ENCODE measurements around the gene HMOX1. TPM values are rescaled to one million over a fixed set of nuclear protein-coding genes. Genes with fewer than 3 reads are reported as not detected.
"Not testable (repeated sequence)": the region's sequence is repeated elsewhere in the genome, so short reads cannot be mapped to it uniquely, and the experiment has no call there.

The HMOX1 gene
- total RNA-seq, 2 donors from 2014 or later, result 1.9 to 11.1 TPM

DNA sequence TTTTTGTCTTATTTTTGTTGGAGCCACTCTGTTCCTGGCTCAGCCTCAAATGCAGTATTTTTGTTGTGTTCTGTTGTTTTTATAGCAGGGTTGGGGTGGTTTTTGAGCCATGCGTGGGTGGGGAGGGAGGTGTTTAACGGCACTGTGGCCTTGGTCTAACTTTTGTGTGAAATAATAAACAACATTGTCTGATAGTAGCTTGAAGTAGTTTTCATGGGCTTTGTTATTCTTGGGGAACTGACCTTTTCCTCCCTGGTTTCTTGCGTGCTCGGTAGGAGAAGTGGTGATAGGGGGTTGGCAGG lies 13.1 kb downstream of the HMOX1 start:
- Histone ChIP-seq H3K4me1 (no peaks in the 10 kb centered on the region), H3K27me3 (no peaks in the 10 kb centered on the region), H3K9me3 (no peaks in the 10 kb centered on the region), H3K27ac (no peak overlapping the region), H3K4me3 (no peak overlapping the region), H3K36me3 (no peaks in the 10 kb centered on the region)
- no peak for TF ChIP-seq CTCF (IDR thresholded peaks at IDR 0.05)
- no peak for DNase-seq (ENCODE audit: low spot score)

GRCh38 chr22:35394810-35395563 lies 14.1 kb downstream of the HMOX1 start:
- DNase-seq (ENCODE audit: low spot score), result no peak
- H3K27me3 ChIP-seq, result no peaks in the 10 kb centered on the region
- H3K4me3 ChIP-seq, result no peak overlapping the region
- no peak overlapping the region for H3K27ac ChIP-seq
- no peaks in the 10 kb centered on the region for H3K36me3 ChIP-seq
- TF ChIP-seq CTCF (IDR thresholded peaks at IDR 0.05), result no peak
- H3K9me3 ChIP-seq, result no peaks in the 10 kb centered on the region
- no peaks in the 10 kb centered on the region for H3K4me1 ChIP-seq

DNA sequence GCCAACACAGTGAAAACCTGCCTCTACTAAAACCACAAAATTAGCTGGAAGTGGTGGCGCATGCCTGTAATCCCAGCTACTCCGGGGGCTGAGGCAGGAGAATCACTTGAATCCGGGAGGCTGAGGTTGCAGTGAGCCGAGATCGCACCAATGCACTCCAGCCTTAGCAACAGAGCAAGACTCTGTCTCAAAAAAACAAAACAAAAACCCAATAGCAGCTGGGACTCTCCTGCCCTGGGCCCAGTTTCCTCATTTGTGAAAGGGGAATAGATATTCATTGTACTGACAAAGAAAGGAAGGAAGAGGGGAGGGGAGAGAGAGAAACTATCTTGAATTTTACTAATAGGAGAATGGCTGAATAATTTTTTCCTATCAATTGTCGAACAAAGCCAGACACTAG lies 15.7 kb downstream of the HMOX1 start:
- H3K4me3 ChIP-seq; DNase-seq (ENCODE audit: low spot score); H3K27ac ChIP-seq; H3K9me3 ChIP-seq; H3K36me3 ChIP-seq; H3K27me3 ChIP-seq: not testable (repeated sequence)
- H3K4me1 ChIP-seq, result peaks cover 0 to 14% of the 10 kb centered on the region in 2 donors

GRCh38 chr22:35397095-35397904 lies 16.4 kb downstream of the HMOX1 start:
- no peaks in the 10 kb centered on the region for H3K36me3 ChIP-seq
- H3K4me3 ChIP-seq, result no peak overlapping the region
- no peaks in the 10 kb centered on the region for H3K27me3 ChIP-seq
- H3K9me3 ChIP-seq, result no peaks in the 10 kb centered on the region
- peaks cover 0 to 14% of the 10 kb centered on the region in 2 donors for H3K4me1 ChIP-seq
- no peak for DNase-seq (ENCODE audit: low spot score)
- TF ChIP-seq CTCF (IDR thresholded peaks at IDR 0.05), result no peak
- no peak overlapping the region for H3K27ac ChIP-seq

GRCh38 chr22:35398591-35398973 lies 17.7 kb downstream of the HMOX1 start:
- no peak for DNase-seq (ENCODE audit: low spot score)
- peaks cover 0 to 14% of the 10 kb centered on the region in 2 donors for H3K4me1 ChIP-seq
- no peak for TF ChIP-seq CTCF (IDR thresholded peaks at IDR 0.05)
- no peak overlapping the region for H3K27ac ChIP-seq
- H3K9me3 ChIP-seq, result no peaks in the 10 kb centered on the region
- no peaks in the 10 kb centered on the region for H3K36me3 ChIP-seq
- no peak overlapping the region for H3K4me3 ChIP-seq
- H3K27me3 ChIP-seq, result no peaks in the 10 kb centered on the region

- H3K27ac ChIP-seq, result peak overlapping the region; percentile 32 to 58
- peak overlapping the region; percentile 68 to 76 for H3K4me3 ChIP-seq
- H3K36me3 ChIP-seq, result no peaks in the 10 kb centered on the region
- no peaks in the 10 kb centered on the region for H3K9me3 ChIP-seq
- H3K27me3 ChIP-seq, result no peaks in the 10 kb centered on the region
- TF ChIP-seq CTCF (IDR thresholded peaks at IDR 0.05), result no peak
- peaks cover 0 to 14% of the 10 kb centered on the region in 2 donors for H3K4me1 ChIP-seq
- no peak for DNase-seq (ENCODE audit: low spot score)
Observed at GRCh38 chr22:35399114-35399677, 18.3 kb downstream of the HMOX1 start.
